Aorta (tissue), 5 donors: ENCODE measurements around the gene PLXNA3. TPM values are rescaled to one million over a fixed set of nuclear protein-coding genes. Genes with fewer than 3 reads are reported as not detected.

Experiments
- ATAC-seq: fragments of 200-7000 bp; cut with Tn5 transposase; one replicate; pipeline ENCODE4 v1.9.1; 2022; ENCODE audit warnings: moderate library complexity; ENCODE audit not compliant: low FRiP score
- DNase-seq, 2 donors: peaks; one replicate each; pipeline ENCODE4 v3.0.0-alpha.2; 2020
- H3K27ac ChIP-seq, 2 donors: one replicate each; pipeline ENCODE4 v1.5.1; 2013; ENCODE audit warnings: low read length in 2 of 2, mild to moderate bottlenecking in 2 of 2, moderate library complexity in 2 of 2, control low read depth in 1 of 2, inconsistent platforms in 1 of 2, low read depth in 1 of 2
- H3K27me3 ChIP-seq, 2 donors: one replicate each; pipeline ENCODE4 v1.6.1; 2013; ENCODE audit warnings: control low read depth in 1 of 2, low read length in 1 of 2, mild to moderate bottlenecking in 1 of 2, moderate library complexity in 1 of 2; ENCODE audit not compliant: insufficient read depth in 2 of 2, control insufficient read depth in 1 of 2
- H3K36me3 ChIP-seq, 2 donors: one replicate each; pipeline ENCODE4 v1.6.1; 2013; ENCODE audit warnings: control low read depth in 1 of 2, low read length in 1 of 2, mild to moderate bottlenecking in 1 of 2; ENCODE audit not compliant: insufficient read depth in 2 of 2, control insufficient read depth in 1 of 2
- H3K4me1 ChIP-seq, 2 donors: one replicate each; pipeline ENCODE4 v1.6.1; 2013; ENCODE audit warnings: low read length in 2 of 2, control low read depth in 1 of 2, mild to moderate bottlenecking in 1 of 2, moderate library complexity in 1 of 2; ENCODE audit not compliant: insufficient read depth in 2 of 2, control insufficient read depth in 1 of 2
- H3K4me3 ChIP-seq, 2 donors: one replicate each; pipeline ENCODE4 v1.5.1; 2013; ENCODE audit warnings: low read length in 2 of 2, control low read depth in 1 of 2, mild to moderate bottlenecking in 1 of 2
- H3K9me3 ChIP-seq: one replicate; pipeline ENCODE4 v1.6.1; 2013; ENCODE audit warnings: mild to moderate bottlenecking, low read length; ENCODE audit not compliant: control insufficient read depth
- WGBS, 2 donors: extraction: QIAGEN DNeasy Blood & Tissue Kit; methylation state at CpG; one replicate each; pipeline ENCODE4 v1.1.7; 2013; 5-methylcytosine and 5-hydroxymethylcytosine counted together
- intact Hi-C, 2 donors: fragments of 100-400 bp; cut with DNase I; formaldehyde crosslinking; loops; one replicate each; pipeline versions ENCODE4 v1.14.2 to v1.15.0; 2022
- polyA plus RNA-seq, 2 donors: library from polyadenylated mRNA; stranded (reverse); fragments of 200-250 nt; gene quantifications; one replicate each; pipeline ENCODE4 v1.2.3, GENCODE V29; 2013
- total RNA-seq, 2 donors: library from RNA; stranded (reverse); fragmentation: NEBNext Ultra II Directional; extraction: Animal tissue kit (Norgen Biotek cat#: 25700); gene quantifications; one replicate each; pipeline ENCODE4 v1.2.1, GENCODE V29; 2021
- donor health status: healthy with polysubstance abuse.
- donor health status: Bipolar disorder and iron deficiency.
- donor health status: DM: no; HTN: no; CAD: no.
- donor health status: DM: no; HTN: no; CAD: no.
- donor health status: DM: yes; HTN: yes; CAD: no.

Gene PLXNA3
- total and polyA plus RNA-seq, 4 donors: 6.5 to 79.1 (median 49.5) TPM

DNA sequence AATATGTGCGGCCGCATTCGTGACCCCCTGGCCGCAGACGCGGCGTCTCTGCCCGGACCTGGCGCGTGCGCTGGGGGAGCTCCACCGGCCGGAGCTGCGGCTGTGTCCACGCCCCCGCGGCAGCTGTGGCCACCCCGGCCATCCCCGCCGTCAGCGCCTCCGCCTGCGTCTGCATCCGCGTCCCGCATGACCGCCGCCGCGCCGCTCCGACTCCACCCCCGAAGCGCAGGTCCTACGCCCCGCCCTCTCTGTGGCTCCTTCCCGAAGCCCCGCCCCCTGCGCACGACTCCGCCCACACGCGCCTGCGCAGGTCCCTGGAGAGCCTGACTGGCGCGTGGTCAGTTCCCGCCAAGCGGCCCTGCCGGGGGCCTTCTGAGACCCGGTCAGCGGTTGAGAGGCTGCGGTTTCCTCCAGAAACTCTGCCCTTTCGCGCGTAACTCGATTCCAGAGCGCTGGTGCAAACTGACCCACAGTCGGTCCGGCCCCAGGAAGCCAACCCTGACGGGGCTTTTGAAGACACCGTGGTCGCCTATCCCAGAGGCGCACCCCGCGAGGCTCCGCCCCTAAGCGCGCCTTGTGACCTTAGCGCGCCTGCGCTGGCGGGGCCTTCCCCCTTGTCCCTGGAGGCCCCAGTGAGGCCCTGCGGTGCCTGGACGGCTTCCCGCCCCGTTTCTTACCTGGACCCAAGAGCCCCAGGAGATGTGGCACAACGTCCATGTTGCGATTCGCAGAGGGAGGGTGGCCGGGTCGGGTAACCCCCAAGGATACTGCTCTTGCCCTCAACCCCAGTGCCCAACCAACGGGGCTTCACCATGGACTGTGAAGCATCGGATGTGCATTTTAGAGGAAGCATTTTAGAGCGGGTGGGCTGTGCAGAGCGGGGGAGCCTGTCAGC lies 20.9 kb downstream of the PLXNA3 start, which contains the start of gene LAGE3:
Gene LAGE3, minus strand, starts transcription at position 554 of the 895 bp plus-strand sequence. Its CDS starts 366 bp downstream, at position 188.
- Histone ChIP-seq H3K36me3 (no peaks in the 10 kb centered on the region), H3K27ac (peak within 1 kb of the TSS in 1 of 2 donors; percentile 68), H3K27me3 (no peaks in the 10 kb centered on the region), H3K4me3 (peak within 1 kb of the TSS in 1 of 2 donors; percentile 55), H3K4me1 (no peaks in the 10 kb centered on the region), H3K9me3 (no peaks in the 10 kb centered on the region)
- ATAC-seq: peak; percentile 95
- peak; percentile 96 to 97 for DNase-seq
- intact Hi-C loops: loop anchor here in 1 of 2 donors (1.0 kb wide), 1 partner anchor 35 kb away; the partner anchor contains the start of gene FAM50A
- WGBS, 2 donors: 2 to 37% methylated on average over 79 to 85 of the region's 85 CpGs

DNA sequence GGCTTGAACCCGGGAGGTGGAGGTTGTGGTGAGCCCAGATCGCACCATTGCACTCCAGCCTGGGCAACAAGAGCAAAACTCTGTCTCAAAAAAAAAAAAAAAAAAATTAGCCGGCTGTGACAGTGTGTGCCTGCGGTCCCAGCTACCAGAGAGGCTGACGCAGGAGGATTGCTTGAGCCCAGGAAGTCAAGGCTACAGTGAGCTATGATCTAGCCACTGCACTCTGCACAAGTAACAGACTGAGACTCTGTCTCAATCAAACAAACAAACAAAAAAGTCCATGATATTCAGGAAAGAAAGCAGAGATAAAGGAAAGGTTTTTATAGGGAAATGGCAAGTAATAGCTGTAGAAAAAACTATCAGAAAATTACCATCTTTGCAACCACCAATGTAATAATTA lies 23.1 kb downstream of the PLXNA3 start:
- Histone ChIP-seq H3K4me3 (no peak overlapping the region), H3K27ac (no peak overlapping the region), H3K4me1 (no peaks in the 10 kb centered on the region), H3K36me3 (no peaks in the 10 kb centered on the region), H3K9me3 (no peaks in the 10 kb centered on the region), H3K27me3 (no peaks in the 10 kb centered on the region)
- DNase-seq: no peak
- 81 to 84% methylated on average over 5 of the region's 5 CpGs for WGBS, 2 donors
- intact Hi-C loops: no loop called here
- ATAC-seq: no peak

DNA sequence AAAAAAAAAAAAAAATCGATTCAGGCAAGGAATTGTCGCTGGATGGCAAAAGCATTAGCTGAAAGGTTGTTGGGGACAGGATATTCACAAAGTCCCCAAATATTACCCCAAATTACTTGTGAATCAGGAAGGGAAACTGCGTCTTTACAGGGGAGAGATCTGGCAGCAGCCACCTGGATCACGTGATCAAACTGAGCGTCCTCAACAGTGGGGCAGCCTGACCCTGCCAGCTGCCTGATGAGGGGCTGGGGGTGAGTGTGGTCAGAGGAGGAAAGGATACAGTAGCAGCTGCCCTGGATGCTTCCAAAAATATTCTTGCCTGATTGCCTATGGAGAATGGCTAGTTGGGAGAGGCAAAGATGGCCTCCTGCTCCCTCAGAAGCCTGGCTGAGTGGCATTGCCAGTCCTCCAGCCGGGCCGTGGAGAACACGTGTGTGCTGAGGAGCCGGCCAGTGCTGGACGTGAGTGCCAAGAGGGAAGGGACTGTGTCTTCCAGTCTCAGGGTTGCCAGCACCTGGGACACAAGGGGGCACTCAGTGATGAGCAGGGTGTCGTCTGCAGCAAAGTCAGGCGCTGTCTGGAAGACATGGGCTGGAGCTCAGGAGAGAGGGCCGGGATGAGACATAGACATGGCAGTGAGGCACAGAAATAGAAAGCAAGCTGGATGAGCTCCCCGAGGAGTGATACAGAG lies 24.0 kb downstream of the PLXNA3 start:
- no peak overlapping the region for H3K4me3 ChIP-seq
- WGBS, 2 donors: 73 to 75% methylated on average over 14 of the region's 14 CpGs
- no peaks in the 10 kb centered on the region for H3K36me3 ChIP-seq
- intact Hi-C loops: no loop called here
- H3K27ac ChIP-seq: no peak overlapping the region
- H3K4me1 ChIP-seq: no peaks in the 10 kb centered on the region
- H3K9me3 ChIP-seq: no peaks in the 10 kb centered on the region
- DNase-seq (no peak), ATAC-seq (no peak)
- no peaks in the 10 kb centered on the region for H3K27me3 ChIP-seq

GRCh38 chrX:154482786-154483185 lies 24.7 kb downstream of the PLXNA3 start:
- Histone ChIP-seq H3K9me3 (no peaks in the 10 kb centered on the region), H3K27ac (no peak overlapping the region), H3K36me3 (no peaks in the 10 kb centered on the region), H3K4me1 (no peaks in the 10 kb centered on the region), H3K27me3 (no peaks in the 10 kb centered on the region), H3K4me3 (no peak overlapping the region)
- no peak for ATAC-seq
- intact Hi-C loops: no loop called here
- WGBS, 2 donors: 69 to 76% methylated on average over 6 to 7 of the region's 7 CpGs
- DNase-seq: no peak

DNA sequence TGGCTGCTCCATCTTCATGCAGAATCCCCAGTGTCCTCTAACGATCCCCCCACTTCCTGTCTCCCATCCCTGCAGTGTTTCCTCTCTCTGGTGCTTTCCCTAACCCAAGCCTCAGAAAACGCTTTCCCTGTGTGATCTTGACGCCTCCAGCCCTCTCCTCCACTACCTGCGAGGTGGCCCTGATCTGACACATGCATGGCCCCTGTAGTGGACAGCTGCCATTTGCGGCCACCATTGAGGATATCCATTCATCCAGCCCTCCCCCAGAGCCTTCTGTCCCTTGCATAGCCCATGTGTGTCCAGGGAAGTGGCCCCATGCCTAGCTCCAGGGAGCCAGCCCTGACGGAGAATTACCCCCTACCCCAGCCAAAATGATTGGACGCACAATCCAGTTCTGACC lies 25.2 kb downstream of the PLXNA3 start:
- H3K27me3 ChIP-seq: no peaks in the 10 kb centered on the region
- intact Hi-C loops: no loop called here
- 79 to 83% methylated on average over 7 of the region's 7 CpGs for WGBS, 2 donors
- H3K27ac ChIP-seq: no peak overlapping the region
- no peaks in the 10 kb centered on the region for H3K36me3 ChIP-seq
- H3K4me3 ChIP-seq: no peak overlapping the region
- no peaks in the 10 kb centered on the region for H3K9me3 ChIP-seq
- DNase-seq (no peak), ATAC-seq (no peak)
- no peaks in the 10 kb centered on the region for H3K4me1 ChIP-seq

- H3K4me3 ChIP-seq: no peak overlapping the region
- H3K27ac ChIP-seq: no peak overlapping the region
- no peaks in the 10 kb centered on the region for H3K27me3 ChIP-seq
- H3K36me3 ChIP-seq: no peaks in the 10 kb centered on the region
- intact Hi-C loops: no loop called here
- 74% methylated on average over 16 of the region's 16 CpGs for WGBS, 2 donors
- ATAC-seq: no peak
- no peaks in the 10 kb centered on the region for H3K9me3 ChIP-seq
- no peaks in the 10 kb centered on the region for H3K4me1 ChIP-seq
- peak in 1 of 2 donors; percentile 43 for DNase-seq
Measured at GRCh38 chrX:154484255-154485149, 26.4 kb downstream of the PLXNA3 start.

DNA sequence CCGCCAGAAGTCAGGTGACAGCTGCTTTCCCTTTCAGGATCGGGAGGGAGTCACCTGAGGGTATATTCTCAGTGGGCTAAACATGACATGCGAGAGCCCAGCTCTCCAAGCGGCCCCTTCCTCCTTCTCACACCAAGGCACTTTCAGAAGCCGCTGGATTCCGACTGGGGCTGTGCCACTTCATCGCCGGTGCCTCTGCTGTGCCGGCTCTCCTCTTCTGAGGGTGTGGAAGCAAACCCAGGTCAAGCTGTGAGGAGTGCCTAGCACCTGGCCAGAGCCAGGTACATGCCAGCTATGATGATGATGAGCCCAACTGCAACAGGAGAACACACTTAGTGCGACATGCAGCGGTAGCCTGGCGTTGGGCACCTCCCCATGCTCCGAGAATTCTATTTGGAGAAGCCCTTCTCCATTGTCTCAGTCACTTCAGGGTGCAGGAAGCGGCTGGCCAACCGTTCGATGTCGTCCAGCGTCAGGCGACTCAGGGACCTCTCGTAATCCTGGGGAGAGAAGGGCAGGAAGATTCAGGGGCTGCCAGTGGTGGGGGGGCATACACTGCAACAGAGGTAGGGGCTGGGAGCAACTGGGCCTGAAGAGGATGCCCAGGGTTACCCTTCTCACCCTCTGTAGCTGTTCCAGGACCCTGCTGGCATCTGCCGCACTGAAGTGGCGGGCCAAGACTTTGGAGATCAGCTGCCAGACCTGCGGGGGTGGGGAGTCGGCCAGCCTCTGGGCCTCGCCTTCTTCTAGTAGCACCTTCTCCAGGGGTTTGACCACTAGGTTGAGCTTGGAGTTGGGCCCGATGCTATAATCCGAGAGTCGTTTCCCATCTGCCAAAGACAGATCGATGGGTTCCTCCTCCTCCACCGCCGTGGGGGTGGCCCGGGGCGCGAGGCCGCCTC lies 27.3 kb downstream of the PLXNA3 start:
- no peaks in the 10 kb centered on the region for H3K9me3 ChIP-seq
- peak overlapping the region; percentile 17 to 60 for H3K4me3 ChIP-seq
- ATAC-seq (no peak), DNase-seq (peak; percentile 47 to 77)
- no peak overlapping the region for H3K27ac ChIP-seq
- 35 to 51% methylated on average over 35 of the region's 35 CpGs for WGBS, 2 donors
- intact Hi-C loops: no loop called here
- no peaks in the 10 kb centered on the region for H3K36me3 ChIP-seq
- peaks cover 0 to under 1% of the 10 kb centered on the region in 2 donors for H3K27me3 ChIP-seq
- H3K4me1 ChIP-seq: no peaks in the 10 kb centered on the region
